Lung (tissue), 12 donors: ENCODE data around the gene PITX3. TPM values are rescaled to one million over a fixed set of nuclear protein-coding genes. Genes with fewer than 3 reads are reported as not detected.
A peak's percentile ranks its signal among the peaks of the same experiment; 100 is the strongest.

ENCODE experiments used
- ATAC-seq: fragments of 200-7000 bp; cut with Tn5 transposase; one replicate; pipeline ENCODE4 v1.9.1; 2020; ENCODE audit warnings: moderate number of reproducible peaks; ENCODE audit not compliant: insufficient read depth, low FRiP score
- DNase-seq, 3 donors: peaks; one replicate each; pipeline ENCODE4 v3.0.0-alpha.2; 2013 to 2017
- H3K27ac ChIP-seq, 2 donors: one replicate each; pipeline ENCODE4 v1.5.1; 2013; ENCODE audit warnings: mild to moderate bottlenecking in 2 of 2, moderate library complexity in 2 of 2, control low read depth in 1 of 2, inconsistent platforms in 1 of 2, low read depth in 1 of 2, low read length in 1 of 2
- H3K27me3 ChIP-seq, 3 donors: one replicate each; pipeline ENCODE4 v1.5.1; 2013; ENCODE audit warnings: low read length in 2 of 3; ENCODE audit not compliant: control insufficient read depth in 3 of 3, insufficient read depth in 3 of 3
- H3K36me3 ChIP-seq, 4 donors: one replicate each; pipeline ENCODE4 v1.5.1; 2013; ENCODE audit warnings: low read length in 4 of 4, mild to moderate bottlenecking in 1 of 4, moderate library complexity in 1 of 4; ENCODE audit not compliant: control insufficient read depth in 4 of 4, insufficient read depth in 4 of 4
- H3K4me1 ChIP-seq, 5 donors: one replicate each; pipeline ENCODE4 v1.5.1; 2013; ENCODE audit warnings: low read length in 5 of 5, mild to moderate bottlenecking in 2 of 5, moderate library complexity in 1 of 5; ENCODE audit not compliant: control insufficient read depth in 5 of 5, insufficient read depth in 5 of 5
- H3K4me3 ChIP-seq: one replicate; pipeline ENCODE4 v1.5.1; 2013; ENCODE audit warnings: mild to moderate bottlenecking, control low read depth, moderate library complexity
- H3K9ac ChIP-seq, 2 donors: one replicate each; pipeline ENCODE4 v1.5.1; 2013; ENCODE audit warnings: low read length in 2 of 2, control low read depth in 1 of 2; ENCODE audit not compliant: insufficient read depth in 1 of 2
- H3K9me3 ChIP-seq, 4 donors: one replicate each; pipeline ENCODE4 v1.5.1; 2013; ENCODE audit warnings: low read length in 3 of 4, mild to moderate bottlenecking in 1 of 4, moderate library complexity in 1 of 4; ENCODE audit not compliant: control insufficient read depth in 4 of 4, insufficient read depth in 3 of 4
- CTCF ChIP-seq: IDR thresholded peaks from 2 replicates; pipeline ENCODE4 v1.5.1; 2012; ENCODE audit warnings: mild to moderate bottlenecking; ENCODE audit errors: control extremely low read depth, extremely low read depth
- WGBS, 2 donors: extraction: QIAGEN DNeasy Blood & Tissue Kit; methylation state at CpG; one replicate each; pipeline ENCODE4 v1.1.7; 2013; 5-methylcytosine and 5-hydroxymethylcytosine counted together
- polyA plus RNA-seq, 2 donors: library from polyadenylated mRNA; stranded (reverse); fragments of 200-250 nt; gene quantifications; one replicate each; pipeline ENCODE4 v1.2.1, GENCODE V29; 2013
- total RNA-seq, 2 donors: library from RNA; depleted of rRNA in 1 of 2; stranded (reverse); fragments of >200 nt in 1 of 2; gene quantifications; one replicate each; pipeline ENCODE4 v1.2.1, GENCODE V29; 2014 to 2021
- donor health status: control.
- donor health status: control.
- donor health status: Bipolar disorder and iron deficiency.
- donor health status: healthy.
- donor health status: DM: yes; HTN: yes; CAD: no.

The PITX3 gene
- total and polyA plus RNA-seq, 4 donors, result 0.03 TPM; not detected in 3

- ATAC-seq, result no peak
- Histone ChIP-seq H3K4me1 (peaks cover 0 to 23% (median 11%) of the 10 kb centered on the region in 5 donors), H3K4me3 (no peak overlapping the region), H3K27ac (peak overlapping the region in 1 of 2 donors; percentile 61), H3K27me3 (peaks cover 0 to 36% (median 8%) of the 10 kb centered on the region in 3 donors), H3K36me3 (no peaks in the 10 kb centered on the region), H3K9ac (no peak overlapping the region), H3K9me3 (no peaks in the 10 kb centered on the region)
- no peak for DNase-seq
- no peak for TF ChIP-seq CTCF
- 54 to 68% methylated on average over 8 of the region's 8 CpGs for WGBS, 2 donors
Measured at GRCh38 chr10:102226542-102226870, 14.8 kb downstream of the PITX3 start.

GRCh38 chr10:102225646-102226541 lies 15.4 kb downstream of the PITX3 start, which contains the start of gene ELOVL3:
TSS of gene ELOVL3 (plus strand) at chr10:102226299. CDS start at chr10:102226549, 250 bp downstream.
- H3K9me3 ChIP-seq, result no peaks in the 10 kb centered on the region
- H3K4me1 ChIP-seq, result peaks cover 0 to 23% (median 9%) of the 10 kb centered on the region in 5 donors
- H3K27me3 ChIP-seq, result peaks cover 0 to 31% (median 8%) of the 10 kb centered on the region in 3 donors
- TF ChIP-seq CTCF, result no peak
- 4 to 6% methylated on average over 47 of the region's 47 CpGs for WGBS, 2 donors
- peak; percentile 95 to 98 (median 96) for DNase-seq
- no peak within 1 kb of the TSS for H3K4me3 ChIP-seq
- H3K9ac ChIP-seq, result peak within 1 kb of the TSS in 1 of 2 donors; percentile 36
- H3K36me3 ChIP-seq, result no peaks in the 10 kb centered on the region
- H3K27ac ChIP-seq, result peak within 1 kb of the TSS; percentile 66 to 74
- peak; percentile 97 for ATAC-seq

- no peak overlapping the region for H3K9ac ChIP-seq
- no peak for DNase-seq
- H3K4me1 ChIP-seq, result peaks cover 0 to 11% (median 2%) of the 10 kb centered on the region in 5 donors
- H3K36me3 ChIP-seq, result no peaks in the 10 kb centered on the region
- 86 to 89% methylated on average over 5 of the region's 5 CpGs for WGBS, 2 donors
- no peak overlapping the region for H3K4me3 ChIP-seq
- peaks cover 0 to 13% (median 3%) of the 10 kb centered on the region in 3 donors for H3K27me3 ChIP-seq
- H3K9me3 ChIP-seq, result no peaks in the 10 kb centered on the region
- TF ChIP-seq CTCF, result no peak
- no peak for ATAC-seq
- no peak overlapping the region for H3K27ac ChIP-seq
Measured at GRCh38 chr10:102222797-102223196, 18.5 kb downstream of the PITX3 start.
